Stimulated activated CD8-positive, alpha-beta memory T cell treated with anti-CD3 and anti-CD28 coated beads, Interleukin-15, amount 100 ng/mL, for 1 hour (primary cell): ENCODE measurements around the gene NRCAM.

ENCODE experiments used
- DNase-seq: peaks from one replicate; pipeline ENCODE4 v3.0.0-alpha.2; 2020; ENCODE audit warnings: low read depth

Gene NRCAM

GRCh38 chr7:108424013-108424412 is 32.2 kb downstream of the NRCAM start:
- no peak for DNase-seq

GRCh38 chr7:108423089-108423989 is 32.9 kb downstream of the NRCAM start:
- DNase-seq = no peak

- no peak for DNase-seq
Measured at GRCh38 chr7:108421720-108422331, 34.4 kb downstream of the NRCAM start.

GRCh38 chr7:108419961-108420908 is 36.0 kb downstream of the NRCAM start:
- DNase-seq = no peak

GRCh38 chr7:108418946-108419345 is 37.3 kb downstream of the NRCAM start:
- no peak for DNase-seq

- no peak for DNase-seq
Measured at GRCh38 chr7:108417926-108418325, 38.3 kb downstream of the NRCAM start.

GRCh38 chr7:108417144-108417543 is 39.1 kb downstream of the NRCAM start:
- no peak for DNase-seq

GRCh38 chr7:108415821-108416536 is 40.3 kb downstream of the NRCAM start:
- no peak for DNase-seq

GRCh38 chr7:108415084-108415483 is 41.2 kb downstream of the NRCAM start:
- no peak for DNase-seq

- no peak for DNase-seq
Measured at GRCh38 chr7:108413782-108414492, 42.3 kb downstream of the NRCAM start.

- no peak for DNase-seq
Measured at GRCh38 chr7:108413337-108413736, 42.9 kb downstream of the NRCAM start.

- DNase-seq = no peak
Measured at GRCh38 chr7:108409146-108409545, 47.1 kb downstream of the NRCAM start.

GRCh38 chr7:108408296-108408991 is 47.8 kb downstream of the NRCAM start:
- no peak for DNase-seq

- no peak for DNase-seq
Measured at GRCh38 chr7:108407676-108408075, 48.6 kb downstream of the NRCAM start.

GRCh38 chr7:108406222-108406890 is 49.9 kb downstream of the NRCAM start:
- DNase-seq = no peak

GRCh38 chr7:108404509-108405420 is 51.5 kb downstream of the NRCAM start:
- no peak for DNase-seq

GRCh38 chr7:108403597-108404217 is 52.5 kb downstream of the NRCAM start:
- no peak for DNase-seq

- no peak for DNase-seq
Measured at GRCh38 chr7:108402865-108403264, 53.4 kb downstream of the NRCAM start.
